Erythroblast (primary cell): ENCODE measurements around the gene CD276.

ENCODE experiments used
- GATA1 ChIP-seq: IDR thresholded peaks from 2 replicates; pipeline ENCODE4 v1.6.1; 2011; ENCODE audit warnings: low read depth, mild to moderate bottlenecking, control low read depth, low read length, moderate library complexity
- POLR2A ChIP-seq: IDR thresholded peaks from 2 replicates; pipeline ENCODE4 v1.6.1; 2011; ENCODE audit warnings: mild to moderate bottlenecking, low read length

DNA sequence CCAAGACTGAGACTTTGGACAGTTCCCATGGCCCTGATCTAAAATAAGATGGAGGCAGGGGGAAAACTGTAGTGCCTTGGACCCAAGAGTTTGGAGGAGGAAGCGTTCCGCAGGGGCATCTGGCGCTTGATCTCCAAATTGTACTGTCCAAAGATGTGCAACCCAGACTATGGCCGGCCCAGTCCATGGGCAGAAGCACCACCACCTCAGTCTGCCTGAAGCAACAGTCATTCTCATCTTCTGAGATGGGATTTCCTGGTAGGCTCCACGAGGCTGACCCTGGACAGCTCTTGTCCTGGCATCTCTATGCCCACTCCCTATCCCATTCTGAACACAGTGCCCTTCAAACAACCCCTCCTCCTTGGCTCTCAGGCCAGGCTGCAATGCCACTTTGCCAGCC is 65.3 kb downstream of the CD276 start:
- TF ChIP-seq POLR2A (no peak), GATA1 (no peak)
